ENCODE data around the gene KRT31. TPM values are rescaled to one million over a fixed set of nuclear protein-coding genes. Genes with fewer than 3 reads are reported as not detected.

KRT31 gene
- total RNA-seq, 1 experiment from 2014 or later, result not detected

DNA sequence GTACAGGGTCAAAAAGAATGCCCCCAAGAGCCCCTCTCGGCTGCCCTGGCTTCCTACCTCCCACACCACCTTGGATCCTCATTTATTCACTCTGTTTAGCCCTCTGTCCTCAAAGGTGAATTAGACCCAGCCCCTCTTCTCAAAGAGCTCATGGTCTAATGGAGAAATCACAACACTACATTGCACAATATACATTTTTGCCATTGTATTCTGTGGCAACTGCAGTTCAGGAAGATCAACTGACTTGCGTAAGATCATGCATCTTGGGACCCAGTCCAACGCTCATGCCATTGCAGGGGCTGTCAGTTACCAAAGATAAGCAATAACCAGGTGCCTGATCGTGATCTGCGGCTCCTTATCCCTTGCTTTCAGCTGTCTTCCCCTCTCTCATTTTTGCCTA, 42.0 kb upstream of the KRT31 start:
- DNase-seq, result peak in 1 of 2 experiments; percentile 22

GRCh38 chr17:41437769-41438168, 40.4 kb upstream of the KRT31 start:
- Histone ChIP-seq H3K4me3 (ENCODE audit: low read depth, low read length) (no peak overlapping the region), H3K9me3 (no peaks in the 10 kb centered on the region), H3K27me3 (replicated peaks; ENCODE audit: control insufficient read depth, insufficient read depth, low read length) (no peaks in the 10 kb centered on the region), H3K36me3 (ENCODE audit: control insufficient read depth, insufficient read depth, low read length) (no peaks in the 10 kb centered on the region), H3K4me1 (no peaks in the 10 kb centered on the region)
- H3K4me3 Mint-ChIP-seq (ENCODE audit: unreplicated experiment), result no peak overlapping the region
- ChIA-PET CTCF (no interaction called here), POLR2A (no interaction called here)
- no peak overlapping the region for H3K27ac Mint-ChIP-seq (ENCODE audit: unreplicated experiment)
- no peaks in the 10 kb centered on the region for H3K4me1 Mint-ChIP-seq (ENCODE audit: low read depth, unreplicated experiment)
- DNase-seq, result no peak
- intact Hi-C loops (cut with micrococcal nuclease; ENCODE audit: unreplicated experiment), result no loop called here
- no peaks in the 10 kb centered on the region for H3K36me3 Mint-ChIP-seq (ENCODE audit: insufficient read depth, unreplicated experiment)
- TF ChIP-seq, protein P1, sequence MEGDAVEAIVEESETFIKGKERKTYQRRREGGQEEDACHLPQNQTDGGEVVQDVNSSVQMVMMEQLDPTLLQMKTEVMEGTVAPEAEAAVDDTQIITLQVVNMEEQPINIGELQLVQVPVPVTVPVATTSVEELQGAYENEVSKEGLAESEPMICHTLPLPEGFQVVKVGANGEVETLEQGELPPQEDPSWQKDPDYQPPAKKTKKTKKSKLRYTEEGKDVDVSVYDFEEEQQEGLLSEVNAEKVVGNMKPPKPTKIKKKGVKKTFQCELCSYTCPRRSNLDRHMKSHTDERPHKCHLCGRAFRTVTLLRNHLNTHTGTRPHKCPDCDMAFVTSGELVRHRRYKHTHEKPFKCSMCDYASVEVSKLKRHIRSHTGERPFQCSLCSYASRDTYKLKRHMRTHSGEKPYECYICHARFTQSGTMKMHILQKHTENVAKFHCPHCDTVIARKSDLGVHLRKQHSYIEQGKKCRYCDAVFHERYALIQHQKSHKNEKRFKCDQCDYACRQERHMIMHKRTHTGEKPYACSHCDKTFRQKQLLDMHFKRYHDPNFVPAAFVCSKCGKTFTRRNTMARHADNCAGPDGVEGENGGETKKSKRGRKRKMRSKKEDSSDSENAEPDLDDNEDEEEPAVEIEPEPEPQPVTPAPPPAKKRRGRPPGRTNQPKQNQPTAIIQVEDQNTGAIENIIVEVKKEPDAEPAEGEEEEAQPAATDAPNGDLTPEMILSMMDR (IDR thresholded peaks at IDR 0.05; ENCODE audit: insufficient read depth in 1 of 2, low read depth in 1 of 2, low read length in 1 of 2, severe bottlenecking in 1 of 2, unreplicated experiment in 1 of 2), result no peak
- no peaks in the 10 kb centered on the region for H3K9me3 Mint-ChIP-seq (ENCODE audit: unreplicated experiment)
- BruUV-seq (replicated peaks), result no TSS peak
- H3K27me3 Mint-ChIP-seq (ENCODE audit: insufficient read depth, unreplicated experiment), result peaks cover 3% of the 10 kb centered on the region

More for the DNA sequence above, 42.0 kb upstream of the KRT31 start:
- ChIA-PET CTCF (interaction anchor here (0.6 to 1.0 kb wide), 3 partner anchors 23 to 224 kb away, joined by 3 read pairs; no protein-coding TSS in a partner anchor), POLR2A (no interaction called here)
- H3K4me3 Mint-ChIP-seq (ENCODE audit: unreplicated experiment), result no peak overlapping the region
- intact Hi-C loops (cut with micrococcal nuclease; ENCODE audit: unreplicated experiment), result no loop called here
- TF ChIP-seq, protein P1 (IDR thresholded peaks at IDR 0.05; ENCODE audit: insufficient read depth in 1 of 2, low read depth in 1 of 2, low read length in 1 of 2, severe bottlenecking in 1 of 2, unreplicated experiment in 1 of 2), result no peak
- Histone ChIP-seq H3K4me3 (ENCODE audit: low read depth, low read length) (no peak overlapping the region), H3K4me1 (no peaks in the 10 kb centered on the region), H3K9me3 (no peaks in the 10 kb centered on the region), H3K27me3 (replicated peaks; ENCODE audit: control insufficient read depth, insufficient read depth, low read length) (no peaks in the 10 kb centered on the region), H3K36me3 (ENCODE audit: control insufficient read depth, insufficient read depth, low read length) (no peaks in the 10 kb centered on the region)
- no peaks in the 10 kb centered on the region for H3K36me3 Mint-ChIP-seq (ENCODE audit: insufficient read depth, unreplicated experiment)
- peaks cover 3% of the 10 kb centered on the region for H3K27me3 Mint-ChIP-seq (ENCODE audit: insufficient read depth, unreplicated experiment)
- no peaks in the 10 kb centered on the region for H3K9me3 Mint-ChIP-seq (ENCODE audit: unreplicated experiment)
- no peak overlapping the region for H3K27ac Mint-ChIP-seq (ENCODE audit: unreplicated experiment)
- no peaks in the 10 kb centered on the region for H3K4me1 Mint-ChIP-seq (ENCODE audit: low read depth, unreplicated experiment)
- no TSS peak for BruUV-seq (replicated peaks)

DNA sequence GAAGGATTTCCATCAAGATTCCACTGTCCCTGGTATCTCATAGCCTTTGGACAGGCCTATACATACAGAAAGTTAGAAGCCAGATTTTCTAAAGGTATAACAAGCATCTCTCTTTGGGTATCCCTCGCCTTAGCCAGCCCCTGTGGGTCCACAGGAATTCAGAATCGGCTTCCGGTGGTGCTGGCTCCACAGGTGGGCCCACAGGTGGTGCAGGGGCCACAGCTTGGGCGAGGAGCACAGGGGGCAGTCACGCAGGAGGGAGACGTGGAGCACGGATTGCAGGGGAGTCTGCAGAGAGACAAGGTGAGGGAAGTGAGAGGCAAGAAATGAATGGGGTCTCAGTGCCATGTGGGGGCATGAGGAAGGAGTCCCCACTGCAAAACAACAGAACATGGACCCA, 39.8 kb upstream of the KRT31 start:
- Histone ChIP-seq H3K36me3 (ENCODE audit: control insufficient read depth, insufficient read depth, low read length) (no peaks in the 10 kb centered on the region), H3K9me3 (no peaks in the 10 kb centered on the region), H3K4me3 (ENCODE audit: low read depth, low read length) (no peak overlapping the region), H3K4me1 (no peaks in the 10 kb centered on the region), H3K27me3 (replicated peaks; ENCODE audit: control insufficient read depth, insufficient read depth, low read length) (no peaks in the 10 kb centered on the region)
- no TSS peak for BruUV-seq (replicated peaks)
- intact Hi-C loops (cut with micrococcal nuclease; ENCODE audit: unreplicated experiment), result no loop called here
- no peak for DNase-seq
- TF ChIP-seq, protein P1 (IDR thresholded peaks at IDR 0.05; ENCODE audit: insufficient read depth in 1 of 2, low read depth in 1 of 2, low read length in 1 of 2, severe bottlenecking in 1 of 2, unreplicated experiment in 1 of 2), result no peak
- Mint-ChIP-seq H3K4me1 (ENCODE audit: low read depth, unreplicated experiment) (no peaks in the 10 kb centered on the region), H3K36me3 (ENCODE audit: insufficient read depth, unreplicated experiment) (no peaks in the 10 kb centered on the region), H3K27me3 (ENCODE audit: insufficient read depth, unreplicated experiment) (peaks cover 3% of the 10 kb centered on the region), H3K9me3 (ENCODE audit: unreplicated experiment) (no peaks in the 10 kb centered on the region), H3K4me3 (ENCODE audit: unreplicated experiment) (no peak overlapping the region), H3K27ac (ENCODE audit: unreplicated experiment) (no peak overlapping the region)
- ChIA-PET CTCF (no interaction called here), POLR2A (no interaction called here)
